PC-3 (cell line): ENCODE data around the gene CCNQ. TPM values are rescaled to one million over a fixed set of nuclear protein-coding genes. Genes with fewer than 3 reads are reported as not detected.

Experiments used
- ATAC-seq: fragments of 200-7000 bp; cut with Tn5 transposase; 2 replicates; pipeline ENCODE4 v1.9.1; 2020; ENCODE audit warnings: mild to moderate bottlenecking, moderate library complexity
- BruUV-seq: library from RNA; stranded (reverse); fragments of 400-500 nt; replicated peaks from 2 replicates; lab custom pipeline; 2021; lab: Mats Ljungman, UMichigan
- CTCF ChIA-PET: fragments of 300-600 bp; sonication (Branson Sonifier 250); formaldehyde crosslinking; loops from one replicate; lab custom pipeline; 2022; ENCODE audit warnings: antibody characterized with exemption; lab: Charles Lee
- POLR2A ChIA-PET: fragments of 300-600 bp; sonication (Branson Sonifier 250); formaldehyde crosslinking; loops from one replicate; lab custom pipeline; 2022; ENCODE audit warnings: antibody characterized with exemption; ENCODE audit not compliant: unreplicated experiment; lab: Charles Lee
- DNase-seq: peaks from one replicate; pipeline ENCODE4 v3.0.0-alpha.2; 2015
- H2AFZ ChIP-seq: fragments of 300-600 bp; sonication (generic); 2 replicates; pipeline ENCODE4 v1.6.0; 2016; ENCODE audit warnings: antibody characterized with exemption, low read length
- H3F3A ChIP-seq: fragments of 300-600 bp; sonication (generic); one replicate; pipeline ENCODE4 v1.6.0; 2017; ENCODE audit warnings: antibody characterized with exemption, low read length, control low read depth, mild to moderate bottlenecking; ENCODE audit not compliant: unreplicated experiment
- H3K27ac ChIP-seq: fragments of 300-600 bp; sonication (generic); 2 replicates; pipeline ENCODE4 v1.5.1; 2016; ENCODE audit warnings: mild to moderate bottlenecking, low read length
- H3K27me3 ChIP-seq: fragments of 300-600 bp; sonication (generic); 2 replicates; pipeline ENCODE4 v1.6.1; 2016; ENCODE audit warnings: low read length, mixed read lengths
- H3K36me3 ChIP-seq: fragments of 300-600 bp; sonication (generic); 2 replicates; pipeline ENCODE4 v1.6.1; 2016; ENCODE audit warnings: low read depth, mixed run types, low read length, mixed read lengths
- H3K4me1 ChIP-seq: fragments of 300-600 bp; sonication (generic); 2 replicates; pipeline ENCODE4 v1.5.1; 2016; ENCODE audit warnings: low read length; ENCODE audit not compliant: insufficient read depth
- H3K4me2 ChIP-seq: fragments of 300-600 bp; sonication (generic); 2 replicates; pipeline ENCODE4 v1.6.0; 2016; ENCODE audit warnings: low read length
- H3K4me3 ChIP-seq: fragments of 300-600 bp; sonication (generic); 2 replicates; pipeline ENCODE4 v1.5.1; 2016; ENCODE audit warnings: mild to moderate bottlenecking, low read length, mixed read lengths
- H3K79me2 ChIP-seq: fragments of 300-600 bp; sonication (generic); 2 replicates; pipeline ENCODE4 v1.6.1; 2017; ENCODE audit warnings: low read length, mixed read lengths
- H3K9ac ChIP-seq: fragments of 300-600 bp; sonication (generic); 2 replicates; pipeline ENCODE4 v1.6.0; 2016; ENCODE audit warnings: mild to moderate bottlenecking, low read length
- H3K9me2 ChIP-seq: fragments of 300-600 bp; sonication (generic); replicated peaks from 2 replicates; pipeline ENCODE4 v1.6.1; 2016; ENCODE audit warnings: mixed run types, low read length, mixed read lengths
- H3K9me3 ChIP-seq: fragments of 300-600 bp; sonication (generic); 2 replicates; pipeline ENCODE4 v1.6.1; 2016; ENCODE audit warnings: low read length, mixed read lengths
- H4K20me1 ChIP-seq: fragments of 300-600 bp; sonication (generic); 2 replicates; pipeline ENCODE4 v1.6.1; 2016; ENCODE audit warnings: low read length, mixed read lengths
- CTCF ChIP-seq: fragments of 300-600 bp; sonication (generic); conservative IDR thresholded peaks from 2 replicates; pipeline ENCODE4 v1.5.1; 2017; ENCODE audit warnings: antibody characterized with exemption, low read depth, mild to moderate bottlenecking, low read length
- EZH2 ChIP-seq: fragments of 300-600 bp; sonication (generic); IDR thresholded peaks from one replicate; pipeline ENCODE4 v1.6.1; 2017; ENCODE audit warnings: antibody characterized with exemption, mild to moderate bottlenecking, low read length; ENCODE audit not compliant: unreplicated experiment
- EZH2phosphoT487 ChIP-seq: fragments of 300-600 bp; sonication (generic); IDR thresholded peaks from 2 replicates; pipeline ENCODE4 v1.6.1; 2018; ENCODE audit warnings: mild to moderate bottlenecking, antibody characterized with exemption, low read length, borderline replicate concordance
- intact Hi-C: fragments of 100-400 bp; cut with micrococcal nuclease; formaldehyde crosslinking; loops from 2 replicates; pipeline ENCODE4 v1.9.0; 2023
- total RNA-seq: library from RNA; depleted of rRNA; stranded (reverse); fragments of >200 nt; gene quantifications from 2 replicates; pipeline ENCODE4 v1.2.3, GENCODE V29; 2014

Gene CCNQ
- total RNA-seq, 1 experiment from 2014 or later = 110 TPM

GRCh38 chrX:153644356-153645125 lies 45.6 kb upstream of the CCNQ start:
- POLR2A ChIA-PET = no interaction called here
- no peaks in the 10 kb centered on the region for H3K9me3 ChIP-seq
- CTCF ChIA-PET = no interaction called here
- H3K4me3 ChIP-seq = no peak overlapping the region
- BruUV-seq = no TSS peak
- no peaks in the 10 kb centered on the region for H3K79me2 ChIP-seq
- intact Hi-C loops = no loop called here
- H3K27me3 ChIP-seq = peaks cover 23% of the 10 kb centered on the region
- no peak overlapping the region for H3K27ac ChIP-seq
- no peaks in the 10 kb centered on the region; the same call in 1 of the 2 replicates for H3K4me1 ChIP-seq
- H3K4me2 ChIP-seq = no peak overlapping the region
- no peak for TF ChIP-seq EZH2phosphoT487
- TF ChIP-seq CTCF = no peak
- TF ChIP-seq EZH2 = no peak
- no peaks in the 10 kb centered on the region for H3K9me2 ChIP-seq
- DNase-seq (no peak), ATAC-seq (peak; percentile 5; the same call in 1 of the 2 replicates)
- H3K36me3 ChIP-seq = no peaks in the 10 kb centered on the region
- no peak overlapping the region for H2AFZ ChIP-seq
- H3F3A ChIP-seq = no peaks in the 10 kb centered on the region
- no peaks in the 10 kb centered on the region for H4K20me1 ChIP-seq
- no peak overlapping the region for H3K9ac ChIP-seq

- H4K20me1 ChIP-seq = no peaks in the 10 kb centered on the region
- no TSS peak for BruUV-seq
- H3K36me3 ChIP-seq = no peaks in the 10 kb centered on the region
- ATAC-seq (peak; percentile 51), DNase-seq (peak; percentile 19)
- H3K27me3 ChIP-seq = peaks cover 23% of the 10 kb centered on the region
- no peaks in the 10 kb centered on the region for H3K9me3 ChIP-seq
- H3F3A ChIP-seq = no peaks in the 10 kb centered on the region
- H3K9ac ChIP-seq = no peak overlapping the region
- H3K9me2 ChIP-seq = no peaks in the 10 kb centered on the region
- POLR2A ChIA-PET = no interaction called here
- H3K27ac ChIP-seq = no peak overlapping the region
- H3K4me3 ChIP-seq = peak overlapping the region; percentile 53
- TF ChIP-seq CTCF (peak; percentile 31; the same call in 1 of the 2 replicates), EZH2phosphoT487 (no peak), EZH2 (no peak)
- H3K79me2 ChIP-seq = no peaks in the 10 kb centered on the region
- no peaks in the 10 kb centered on the region; the same call in 1 of the 2 replicates for H3K4me1 ChIP-seq
- intact Hi-C loops = no loop called here
- H3K4me2 ChIP-seq = peak overlapping the region; percentile 85
- CTCF ChIA-PET = no interaction called here
- H2AFZ ChIP-seq = peak overlapping the region; percentile 72
Observed at GRCh38 chrX:153643431-153644351, 44.8 kb upstream of the CCNQ start.
